ENCODE measurements around the gene CYB5B.

CYB5B gene

DNA sequence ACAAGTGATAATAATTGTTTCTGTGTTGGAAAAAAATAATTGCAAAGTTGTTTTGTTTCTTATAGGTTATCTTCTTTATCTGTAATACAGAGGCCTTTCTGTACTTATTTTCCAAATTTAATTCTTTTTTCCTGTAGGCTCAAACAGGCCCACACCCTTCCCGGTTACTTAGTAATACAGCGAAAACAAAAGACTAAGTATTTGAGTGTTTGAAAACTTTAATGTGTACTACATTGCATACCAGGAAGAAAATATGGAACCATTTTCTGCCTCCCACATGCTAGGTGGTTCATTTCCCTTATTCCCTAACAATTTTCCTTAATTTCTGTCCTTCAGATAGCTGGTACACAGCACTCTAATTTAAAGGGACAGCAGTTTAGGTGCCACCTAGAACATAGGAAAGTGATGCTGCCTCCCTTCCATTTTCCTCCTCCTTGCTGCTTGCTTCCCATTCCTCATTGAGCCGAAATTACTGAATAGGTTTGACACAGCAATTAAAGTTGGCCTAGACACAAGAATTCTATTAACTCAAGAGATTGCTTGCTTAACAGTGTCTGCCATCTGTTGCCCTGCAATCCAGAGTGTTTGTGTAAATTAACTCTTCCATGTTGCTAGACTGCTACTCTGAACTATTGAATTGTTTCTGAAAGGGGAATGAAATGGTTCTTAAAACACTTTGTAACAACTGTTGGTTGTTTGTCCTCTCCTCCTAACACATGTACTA lies 24.2 kb downstream of the CYB5B start:
- no peak for FAIRE-seq

DNA sequence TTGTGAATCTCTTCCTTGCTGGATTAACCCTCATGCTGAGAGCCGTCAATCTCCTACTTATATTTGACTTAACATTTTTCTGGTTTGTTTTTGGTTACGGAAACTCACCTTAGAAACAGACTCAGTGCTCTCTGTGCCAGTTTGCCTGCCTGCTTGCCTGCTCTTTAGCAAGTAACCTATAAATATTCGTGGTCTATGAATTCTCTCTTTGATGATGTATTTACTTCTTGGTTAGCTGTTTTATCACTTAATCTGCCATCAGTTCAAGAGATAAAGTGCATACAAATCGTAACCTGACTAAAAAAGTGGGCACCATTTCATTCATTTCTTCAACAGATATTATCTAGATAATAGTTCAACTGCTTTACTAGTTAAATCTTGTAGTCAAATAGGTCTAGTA lies 26.7 kb downstream of the CYB5B start:
- no peak for FAIRE-seq

DNA sequence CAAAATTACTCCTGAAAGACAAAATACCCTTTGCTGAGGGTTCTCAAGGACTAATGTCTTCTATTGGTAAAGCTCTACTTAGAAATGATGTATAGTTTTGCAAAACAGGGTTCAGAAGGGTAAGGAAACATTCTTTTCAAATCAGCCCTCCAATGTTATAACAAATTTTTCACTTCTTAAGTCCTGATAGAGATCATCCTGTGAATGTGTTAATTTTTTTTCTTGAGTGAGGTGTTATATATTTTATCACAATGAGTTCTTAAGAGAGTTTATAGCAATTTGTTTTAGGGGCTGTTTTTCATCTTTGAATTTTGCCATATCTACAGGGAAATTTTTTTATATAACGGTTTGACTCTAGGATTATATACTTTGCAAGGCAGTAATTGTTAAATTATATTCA lies 29.5 kb downstream of the CYB5B start:
- no peak for FAIRE-seq

DNA sequence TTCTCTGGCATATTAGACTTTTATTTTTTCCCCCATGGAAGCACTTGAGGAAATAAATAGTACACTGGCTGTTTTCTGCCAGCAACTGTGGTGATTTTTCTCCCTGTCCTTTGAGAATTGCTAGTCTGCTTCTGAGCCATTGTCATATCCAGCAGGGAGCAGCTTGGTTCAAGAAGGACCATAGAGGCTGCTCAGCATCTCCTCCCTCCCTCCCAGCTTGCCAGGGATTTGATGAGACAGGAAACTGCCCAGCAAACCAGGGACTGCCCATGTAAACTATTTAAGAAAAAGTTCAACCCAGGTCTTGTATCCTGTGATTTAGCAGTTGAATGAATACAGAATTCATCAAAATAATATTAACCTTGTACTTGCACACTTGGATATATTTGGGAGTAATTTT lies 39.5 kb downstream of the CYB5B start:
- FAIRE-seq = no peak

DNA sequence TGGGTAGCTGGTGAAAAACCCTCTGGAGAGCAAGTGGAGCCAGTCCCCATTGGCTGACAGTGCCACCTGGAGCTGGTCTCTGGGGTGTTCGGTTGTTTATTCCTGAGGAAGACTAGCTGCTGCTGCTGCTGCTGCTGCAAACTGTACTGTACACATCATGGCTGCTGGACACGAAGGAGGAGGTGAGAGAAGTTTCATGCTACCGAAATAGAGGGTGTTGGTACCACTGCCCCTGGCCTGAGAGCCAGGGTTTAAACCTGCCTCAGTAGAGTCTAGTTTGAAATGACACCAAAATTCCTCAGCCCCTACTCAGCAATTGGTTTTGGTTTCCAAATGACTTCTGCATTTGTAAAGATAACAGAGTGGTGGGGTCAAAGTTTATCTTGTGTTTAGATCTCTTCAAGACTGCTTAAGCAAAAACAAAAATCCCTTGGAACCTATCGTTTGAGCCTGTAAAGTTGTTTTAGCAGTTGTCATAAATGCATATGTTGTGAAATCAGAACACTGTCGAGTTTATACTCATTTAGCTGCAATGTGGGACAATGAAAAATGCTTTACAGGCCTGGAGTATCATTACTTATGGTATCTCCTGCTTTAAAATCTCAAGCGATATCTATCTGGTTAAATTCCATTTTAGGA lies 40.8 kb downstream of the CYB5B start:
- no peak for FAIRE-seq

DNA sequence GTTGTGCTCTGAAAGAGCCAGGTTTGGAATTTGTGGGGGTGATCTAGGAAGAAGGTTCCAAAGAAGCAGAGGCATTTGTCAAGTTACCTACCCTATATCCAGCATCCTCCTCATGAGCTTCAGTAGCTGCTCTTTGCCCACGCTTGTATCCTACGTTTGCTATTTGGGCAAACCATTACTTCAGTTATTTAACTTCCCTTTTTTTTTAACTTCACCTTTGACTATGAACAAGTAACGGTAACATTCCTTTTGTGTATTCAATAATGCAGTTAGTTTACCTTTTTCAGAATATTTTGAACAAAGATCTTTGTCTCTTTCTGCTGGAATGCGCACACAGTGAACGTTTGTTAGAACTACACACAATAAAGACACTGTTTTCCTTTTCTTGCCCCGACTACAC lies 41.5 kb downstream of the CYB5B start:
- no peak for FAIRE-seq

DNA sequence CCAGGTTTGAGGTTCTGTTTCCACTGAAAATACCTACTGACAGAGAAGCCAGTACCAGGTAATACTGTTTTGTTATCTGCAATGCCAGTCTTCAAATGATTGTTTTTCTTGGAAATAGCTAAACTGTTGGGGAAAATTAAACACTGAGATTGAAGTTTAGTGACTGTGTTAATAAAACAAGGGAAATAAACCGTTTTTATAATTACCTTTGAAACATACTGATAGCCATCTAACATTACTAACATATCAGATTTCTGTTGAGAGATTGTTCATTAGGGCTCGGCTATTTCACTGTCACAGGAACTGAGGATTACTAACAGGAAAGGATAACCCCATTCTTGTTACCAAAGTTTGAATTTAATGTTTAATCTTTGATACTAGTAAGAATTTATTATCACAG lies 42.1 kb downstream of the CYB5B start:
- no peak for FAIRE-seq

DNA sequence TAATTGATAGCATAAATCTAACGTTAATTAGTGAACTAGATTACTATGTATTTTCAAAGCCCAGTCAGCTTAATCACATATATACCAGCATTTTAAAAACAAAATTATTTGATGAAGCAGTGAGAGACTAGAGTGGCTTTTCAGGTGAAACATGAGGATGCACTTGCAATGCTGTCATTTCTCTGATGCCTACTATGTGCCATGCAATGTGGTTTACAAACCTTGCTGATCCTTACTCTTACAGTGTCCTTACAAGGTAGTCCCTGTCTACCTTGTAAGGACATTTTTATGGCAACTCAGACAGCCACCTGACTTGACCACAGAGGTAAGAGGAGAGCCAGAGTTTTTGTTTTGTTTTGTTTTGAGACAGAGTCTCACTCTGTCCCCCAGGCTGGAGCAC lies 42.7 kb downstream of the CYB5B start:
- no peak for FAIRE-seq

DNA sequence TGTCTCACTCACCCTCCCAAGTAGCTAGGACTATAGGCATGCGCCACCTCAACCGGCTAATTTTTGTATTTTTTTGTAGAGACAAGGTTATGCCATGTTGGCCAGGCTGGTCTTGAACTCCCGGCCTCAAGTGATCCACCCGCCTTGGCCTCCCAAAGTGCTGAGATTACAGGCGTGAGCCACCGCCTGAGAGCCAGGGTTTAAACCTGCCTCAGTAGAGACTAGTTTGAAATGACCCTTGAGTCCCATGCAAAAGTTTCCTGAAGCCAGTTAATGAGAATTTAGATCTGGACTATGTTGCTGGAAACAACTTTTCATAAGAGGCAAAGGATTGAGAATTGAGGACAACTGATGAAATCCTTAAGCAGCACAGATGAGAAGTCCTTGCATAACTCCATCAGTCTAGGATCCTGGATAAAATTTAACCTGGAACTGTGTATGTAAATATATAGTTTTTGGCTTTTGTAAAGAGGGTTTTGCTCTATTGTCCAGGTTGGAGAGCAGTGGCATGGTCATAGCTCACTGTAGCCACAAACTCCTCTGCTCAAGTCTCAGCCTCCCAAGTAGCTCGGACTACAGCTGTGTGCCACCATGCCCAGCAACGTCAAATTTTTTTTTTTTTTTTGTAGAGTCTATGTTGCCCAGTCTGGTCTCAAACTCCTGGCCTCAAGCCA lies 43.2 kb downstream of the CYB5B start:
- FAIRE-seq = no peak

DNA sequence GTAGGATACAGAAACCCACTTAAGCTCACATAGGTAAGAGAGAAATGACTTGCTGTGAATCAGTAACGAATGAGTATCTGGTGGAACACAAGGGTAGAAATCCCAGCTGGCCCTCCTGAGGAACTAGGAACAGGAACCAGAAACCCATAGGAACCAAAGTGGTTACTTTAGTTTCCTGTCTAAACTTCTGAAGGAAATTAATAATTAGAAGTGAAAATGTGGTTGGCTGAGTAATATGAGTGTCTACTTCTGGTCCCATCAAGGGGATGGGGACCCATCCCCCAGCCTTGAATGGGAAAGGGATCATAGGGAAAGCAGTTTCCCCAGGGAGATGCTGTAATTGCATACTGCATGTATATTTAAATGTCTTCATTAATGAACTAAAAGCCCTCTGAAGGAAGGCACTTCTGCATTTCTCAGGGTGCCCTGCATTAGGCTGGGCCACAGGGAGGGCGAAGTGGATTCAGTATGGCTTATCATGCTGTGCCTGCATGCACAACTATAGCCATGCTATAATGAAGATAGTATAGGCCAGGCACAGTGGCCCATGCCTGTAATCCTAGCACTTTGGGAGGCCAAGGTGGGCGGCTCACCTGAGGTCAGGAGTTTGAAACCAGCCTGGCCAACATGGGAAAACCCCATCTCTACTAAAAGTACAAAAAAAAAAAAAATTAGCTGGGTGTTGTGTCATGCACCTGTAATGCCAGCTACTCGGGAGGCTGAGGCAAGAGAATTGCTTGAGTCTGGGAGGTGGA lies 45.6 kb downstream of the CYB5B start:
- FAIRE-seq = no peak

DNA sequence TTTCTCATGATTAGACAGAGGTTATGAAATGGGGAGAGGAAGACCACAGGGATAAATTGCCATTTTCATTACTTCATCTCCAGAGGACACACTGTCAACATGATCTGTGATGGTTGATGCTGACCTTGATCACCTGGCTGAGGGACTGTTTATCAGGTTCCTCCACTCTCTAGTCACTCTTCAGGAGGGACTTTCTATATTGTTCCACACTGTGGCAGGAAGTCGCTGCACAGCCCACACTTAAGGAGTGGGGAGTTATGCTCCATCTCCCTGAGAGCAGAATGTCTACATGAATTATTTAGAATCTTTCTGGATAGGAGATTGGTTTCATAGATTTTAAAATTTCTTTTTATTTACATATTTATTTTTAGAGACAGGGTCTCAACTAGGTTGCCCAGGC lies 46.7 kb downstream of the CYB5B start:
- no peak for FAIRE-seq

DNA sequence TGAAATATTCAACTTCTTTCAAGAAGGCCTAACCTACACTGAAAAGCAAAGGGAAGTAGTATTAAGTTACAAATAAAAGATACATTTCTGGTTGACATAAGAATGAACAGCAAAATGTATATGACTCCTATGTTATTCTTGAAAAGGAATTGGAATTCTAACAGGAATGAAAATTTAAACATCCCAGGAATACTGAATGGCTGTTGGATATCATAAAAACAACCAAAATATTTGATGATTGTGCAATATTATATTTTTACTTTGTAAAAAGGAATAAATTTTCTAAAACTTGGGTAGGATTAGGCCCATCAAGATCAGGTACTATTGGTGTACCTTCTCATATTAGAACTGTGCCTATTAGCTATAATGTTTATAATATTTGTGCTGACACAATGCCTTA lies 50.0 kb downstream of the CYB5B start:
- FAIRE-seq = no peak

DNA sequence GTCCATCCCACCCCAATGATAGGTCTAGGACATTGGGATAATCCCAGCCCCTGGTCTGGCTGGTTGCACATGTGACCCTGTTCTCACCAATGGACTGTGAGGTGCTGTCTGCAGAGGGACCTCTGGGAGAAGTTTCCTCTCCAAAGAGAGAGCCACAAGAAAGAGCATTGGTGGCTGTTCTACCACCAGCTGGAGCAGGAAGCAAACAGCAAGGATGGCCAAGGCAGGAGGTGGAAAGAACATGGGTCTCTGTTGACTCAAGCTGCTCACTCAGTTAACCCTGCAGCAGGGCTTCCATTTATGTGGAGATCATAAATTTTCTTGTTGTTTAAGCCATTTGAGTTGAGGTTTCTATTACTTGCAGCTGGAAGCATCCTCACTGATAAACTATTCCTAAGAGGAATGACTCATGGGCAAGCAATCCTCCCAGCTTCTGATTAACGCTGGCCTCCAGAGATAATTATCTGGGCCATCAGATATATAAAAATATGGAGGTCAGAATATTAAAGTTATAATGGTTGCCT lies 52.6 kb downstream of the CYB5B start:
- no peak for FAIRE-seq

DNA sequence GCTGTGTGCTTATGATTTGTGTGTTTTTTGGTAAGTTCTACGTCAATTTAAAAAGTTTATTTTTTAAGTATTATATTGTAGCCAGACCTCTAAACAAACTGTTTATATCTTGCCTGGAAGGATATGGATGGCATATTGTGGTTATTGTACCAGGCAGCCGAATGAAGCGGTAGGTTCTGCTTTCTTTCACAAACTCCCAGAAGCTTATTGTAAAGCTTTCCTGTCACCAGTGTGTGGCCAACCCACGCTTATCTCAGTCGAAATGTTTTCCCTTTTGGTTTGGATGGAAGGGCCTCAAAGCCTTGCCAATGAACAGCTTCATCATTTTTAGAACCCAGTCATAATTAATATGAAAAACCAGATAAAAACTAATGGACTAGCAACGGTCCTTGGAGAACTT lies 53.1 kb downstream of the CYB5B start:
- no peak for FAIRE-seq

DNA sequence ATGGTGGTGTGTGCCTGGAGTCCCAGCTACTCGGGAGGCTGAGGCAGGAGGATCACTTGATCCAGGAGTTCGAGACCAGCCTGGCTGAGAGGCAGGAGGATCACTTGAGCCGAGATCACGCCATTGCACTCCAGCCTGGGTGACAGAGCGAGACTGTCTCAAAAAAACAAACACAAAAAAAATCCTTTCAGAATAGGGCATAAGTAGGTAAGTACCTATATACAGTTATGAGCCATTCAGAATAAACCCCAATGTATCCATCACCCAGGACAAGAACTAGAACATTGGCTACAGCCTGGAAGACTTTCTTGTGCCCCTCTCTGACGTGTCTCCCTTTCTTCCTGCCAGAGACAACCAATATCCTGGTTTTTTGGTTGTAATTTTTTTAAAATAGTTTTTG lies 54.3 kb downstream of the CYB5B start:
- FAIRE-seq = no peak

DNA sequence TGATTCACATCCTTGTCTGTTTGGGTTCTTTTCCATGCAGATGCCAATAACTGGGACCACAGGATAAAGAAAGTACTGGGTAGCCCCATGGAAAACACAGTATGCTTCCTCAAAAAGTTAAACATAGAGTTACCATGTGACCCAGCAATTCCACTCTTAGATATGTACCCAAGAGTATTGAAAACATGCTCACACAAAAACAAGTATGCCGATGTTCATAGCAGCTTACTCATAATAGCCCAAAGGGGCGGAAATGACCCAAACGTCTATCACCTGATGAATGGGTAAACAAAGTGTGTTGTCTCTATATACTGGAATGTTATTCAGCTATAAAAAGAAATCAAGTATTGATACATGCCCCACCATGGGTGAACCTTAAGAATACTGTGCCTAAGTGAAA lies 55.4 kb downstream of the CYB5B start:
- no peak for FAIRE-seq

DNA sequence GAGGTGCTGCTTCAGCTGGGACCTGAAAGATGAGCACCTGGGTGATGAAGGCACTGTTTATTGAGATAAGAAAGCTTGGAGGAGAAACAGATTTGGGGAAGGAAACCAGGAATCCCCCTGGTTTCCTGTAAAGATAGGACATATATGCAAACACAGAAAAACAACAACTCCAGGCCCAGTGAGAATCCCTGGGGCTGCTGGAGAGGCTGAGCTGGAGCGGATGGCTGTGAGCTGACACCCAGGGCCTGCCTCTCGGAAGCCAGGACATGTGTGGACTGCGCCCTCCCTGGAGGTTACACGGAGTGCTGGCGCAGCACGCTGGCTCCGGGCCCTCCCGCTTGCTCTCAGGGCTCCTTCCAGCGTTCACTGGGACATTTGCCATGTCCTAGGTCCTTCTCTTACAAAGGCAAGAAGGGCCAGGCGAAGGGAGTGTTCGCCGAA lies 57.5 kb downstream of the CYB5B start:
- FAIRE-seq = no peak

DNA sequence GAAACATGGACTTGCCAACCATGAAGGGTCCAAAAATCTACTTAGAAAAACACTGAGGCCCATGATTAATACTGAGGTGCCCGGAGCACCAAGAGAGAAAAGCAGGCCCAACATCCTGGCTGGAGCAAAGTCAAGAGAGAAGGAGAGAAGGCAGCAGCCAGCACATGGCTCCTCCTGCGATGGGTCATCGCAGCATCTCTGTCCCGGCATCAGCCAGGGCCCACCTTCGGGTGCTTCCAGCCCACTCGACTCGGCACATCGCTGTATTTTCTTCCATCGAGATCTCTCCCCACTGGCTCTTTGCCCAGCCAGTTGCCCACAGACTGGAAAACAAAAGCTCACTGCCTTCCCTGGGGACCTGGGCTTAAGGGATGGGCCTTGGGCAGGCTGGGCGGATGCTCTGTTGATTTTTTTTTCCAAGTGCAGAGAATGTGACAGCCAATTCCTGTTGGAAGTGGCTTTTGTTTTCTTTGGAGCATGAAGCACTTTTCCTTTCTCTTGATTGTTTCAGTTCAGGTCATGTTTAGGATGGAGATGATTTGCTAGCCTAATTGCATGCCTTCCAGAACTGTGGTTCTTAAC lies 58.1 kb downstream of the CYB5B start:
- no peak for FAIRE-seq

DNA sequence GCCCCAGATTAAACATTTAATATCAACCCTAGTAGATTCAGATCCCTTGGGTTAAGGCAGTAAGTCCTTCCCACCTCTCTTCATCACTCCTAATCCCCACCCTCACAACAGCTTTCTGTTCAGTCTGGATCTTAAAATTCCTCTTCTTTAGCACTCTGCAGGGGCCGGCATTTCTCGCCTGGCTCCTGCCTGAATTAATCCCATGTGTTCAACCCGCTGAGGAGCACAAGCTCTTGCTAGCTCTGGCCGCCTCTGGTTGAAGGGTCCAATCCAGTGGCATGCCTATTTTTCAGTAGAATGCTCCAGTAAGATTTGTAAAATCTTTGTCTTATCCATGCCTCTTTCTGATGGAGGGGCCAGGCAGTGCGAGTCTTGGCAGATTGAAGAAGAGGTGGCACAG lies 59.2 kb downstream of the CYB5B start:
- no peak for FAIRE-seq

DNA sequence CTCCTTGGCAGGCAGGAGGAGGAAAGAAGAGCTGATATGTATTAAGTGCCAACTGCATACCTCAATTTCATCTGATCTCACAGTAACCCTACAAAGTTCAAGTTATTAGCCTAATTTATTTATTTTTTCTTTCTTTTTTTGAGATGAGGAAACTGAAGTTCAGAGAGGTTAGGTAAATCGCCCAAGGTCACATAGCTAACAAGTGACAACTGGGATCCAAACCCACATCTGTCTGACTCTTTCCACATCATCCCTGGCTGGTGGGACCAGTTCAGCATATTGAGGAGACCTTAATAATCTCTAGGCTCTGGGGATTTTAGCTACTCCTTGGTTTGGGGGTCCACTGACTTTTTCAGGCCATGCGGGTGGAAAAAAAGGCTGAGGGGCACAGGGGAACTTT lies 60.9 kb downstream of the CYB5B start:
- no peak for FAIRE-seq

DNA sequence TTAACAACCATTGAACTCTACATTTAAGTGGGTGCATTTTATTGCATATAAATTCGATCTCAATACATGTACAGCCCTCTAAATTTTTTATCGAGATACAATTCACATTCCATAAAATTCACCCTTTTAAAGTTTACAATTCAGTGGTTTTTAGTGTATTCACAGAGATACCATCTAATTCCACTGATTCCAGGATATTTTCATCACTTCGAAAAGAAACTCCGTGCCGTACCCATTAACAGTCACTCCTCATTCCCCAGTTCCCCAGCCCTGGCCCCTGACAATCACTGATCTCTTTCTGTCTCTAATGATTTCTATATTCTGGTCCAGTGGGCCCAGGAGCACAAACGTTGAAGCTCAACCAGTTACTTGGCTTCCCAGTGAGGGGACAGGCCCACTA lies 61.4 kb downstream of the CYB5B start:
- FAIRE-seq = no peak

DNA sequence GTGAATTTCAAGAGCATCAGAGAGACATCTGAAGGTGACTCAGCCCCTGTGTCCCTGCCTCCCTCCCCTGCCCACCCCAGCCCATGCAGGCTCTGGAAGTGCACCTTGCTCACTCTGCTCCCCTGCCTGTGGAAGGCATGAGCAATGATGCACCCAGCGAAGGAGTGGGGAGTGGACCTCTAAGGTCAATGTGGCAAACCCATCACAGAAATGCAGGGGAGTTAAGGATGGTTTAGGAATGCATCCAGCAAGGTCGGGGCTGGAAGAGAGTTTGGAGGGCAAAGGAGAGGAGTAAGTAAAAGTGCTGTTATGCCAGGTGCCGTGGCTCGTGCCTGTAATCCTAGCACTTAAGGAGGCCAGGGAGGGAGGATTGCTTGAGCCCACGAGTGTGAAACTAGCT lies 61.9 kb downstream of the CYB5B start:
- FAIRE-seq = no peak

DNA sequence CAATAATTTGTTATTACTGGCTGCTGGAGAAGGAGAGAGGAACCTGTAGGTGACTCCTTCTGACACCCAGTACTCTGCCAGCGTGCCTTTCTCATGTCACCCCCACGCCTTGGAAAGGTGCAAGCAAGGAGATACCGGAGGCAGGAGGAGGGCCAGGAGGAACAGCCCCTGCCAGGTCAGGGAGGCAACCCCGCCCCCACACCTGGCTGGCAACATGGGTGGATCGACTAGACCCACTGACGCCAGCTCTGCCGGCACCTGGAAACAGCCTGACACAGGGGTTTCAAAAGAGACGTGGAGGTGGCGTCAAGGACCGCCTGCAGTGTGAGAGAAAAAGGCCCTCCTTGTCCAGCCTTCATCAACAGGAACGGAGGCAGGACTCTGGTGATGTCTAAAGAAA lies 62.3 kb downstream of the CYB5B start:
- no peak for FAIRE-seq

All from colon (tissue), 2 donors.